GM12875 (cell line): ENCODE results near the gene TWIST2.

Source experiments
- H3K4me3 ChIP-seq: one replicate; pipeline ENCODE4 v1.5.1; 2011; ENCODE audit warnings: low read depth, low read length, control low read depth
- TF ChIP-seq, protein P1 (sequence below): IDR thresholded peaks from 2 replicates; pipeline ENCODE4 v1.5.1; 2011; ENCODE audit warnings: low read depth, mild to moderate bottlenecking, control low read depth, inconsistent platforms, low read length, moderate library complexity, borderline replicate concordance; ENCODE audit not compliant: insufficient read depth

Gene TWIST2

DNA sequence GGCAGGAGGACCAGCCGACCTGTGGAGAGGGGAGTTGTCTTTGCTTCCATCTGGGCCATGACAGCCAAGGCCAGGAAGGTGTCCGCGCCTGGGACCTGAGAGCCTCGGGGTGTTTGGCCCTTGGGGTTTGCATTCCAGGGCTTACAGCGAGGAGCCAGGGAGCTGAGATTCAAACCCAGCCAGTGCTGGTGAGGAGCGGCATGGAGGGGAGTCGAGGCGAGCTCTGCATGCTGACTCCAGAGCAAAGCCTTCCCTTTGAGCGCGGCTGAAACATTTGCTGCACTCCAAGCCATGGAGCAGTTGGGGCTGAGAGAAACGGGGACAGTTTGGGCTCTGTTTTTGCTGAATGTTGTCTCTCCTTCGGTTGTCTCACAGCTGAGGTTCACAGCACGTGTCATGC lies 77.4 kb downstream of the TWIST2 start:
- no peak overlapping the region for H3K4me3 ChIP-seq
- TF ChIP-seq, protein P1, sequence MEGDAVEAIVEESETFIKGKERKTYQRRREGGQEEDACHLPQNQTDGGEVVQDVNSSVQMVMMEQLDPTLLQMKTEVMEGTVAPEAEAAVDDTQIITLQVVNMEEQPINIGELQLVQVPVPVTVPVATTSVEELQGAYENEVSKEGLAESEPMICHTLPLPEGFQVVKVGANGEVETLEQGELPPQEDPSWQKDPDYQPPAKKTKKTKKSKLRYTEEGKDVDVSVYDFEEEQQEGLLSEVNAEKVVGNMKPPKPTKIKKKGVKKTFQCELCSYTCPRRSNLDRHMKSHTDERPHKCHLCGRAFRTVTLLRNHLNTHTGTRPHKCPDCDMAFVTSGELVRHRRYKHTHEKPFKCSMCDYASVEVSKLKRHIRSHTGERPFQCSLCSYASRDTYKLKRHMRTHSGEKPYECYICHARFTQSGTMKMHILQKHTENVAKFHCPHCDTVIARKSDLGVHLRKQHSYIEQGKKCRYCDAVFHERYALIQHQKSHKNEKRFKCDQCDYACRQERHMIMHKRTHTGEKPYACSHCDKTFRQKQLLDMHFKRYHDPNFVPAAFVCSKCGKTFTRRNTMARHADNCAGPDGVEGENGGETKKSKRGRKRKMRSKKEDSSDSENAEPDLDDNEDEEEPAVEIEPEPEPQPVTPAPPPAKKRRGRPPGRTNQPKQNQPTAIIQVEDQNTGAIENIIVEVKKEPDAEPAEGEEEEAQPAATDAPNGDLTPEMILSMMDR, result no peak

DNA sequence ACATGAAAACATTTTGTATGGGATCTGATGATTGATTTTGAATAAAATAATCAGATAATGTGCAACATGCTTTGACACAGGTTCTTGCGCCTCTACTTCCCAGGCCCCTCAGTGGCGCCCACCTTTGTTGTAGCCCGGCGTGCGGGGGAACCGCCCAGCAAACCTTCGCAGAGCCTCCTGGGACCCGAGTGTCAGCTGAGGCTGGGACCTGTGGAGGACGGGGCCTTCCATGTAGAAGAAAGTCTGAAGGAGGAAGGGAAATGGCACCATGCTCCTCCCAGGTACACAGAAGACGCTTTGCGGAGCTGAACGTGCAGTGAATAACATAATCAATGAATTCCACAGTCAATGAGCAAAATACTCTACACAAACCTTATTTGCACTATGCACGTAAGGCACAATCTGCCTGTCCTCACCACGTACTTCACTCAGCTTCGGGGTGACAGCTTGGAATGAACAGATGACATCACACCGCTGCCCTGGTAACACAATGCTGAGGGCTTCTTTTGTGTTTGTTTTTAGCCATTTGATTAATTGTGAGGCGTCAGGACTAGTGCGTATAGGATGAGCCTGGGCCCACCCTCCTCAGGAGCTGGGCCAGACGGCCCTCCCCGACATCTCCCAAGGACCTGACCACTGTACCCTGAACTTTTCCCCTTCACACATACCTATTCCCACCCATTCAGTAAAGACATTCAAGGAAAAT lies 78.1 kb downstream of the TWIST2 start:
- TF ChIP-seq, protein P1, result no peak
- H3K4me3 ChIP-seq, result no peak overlapping the region

DNA sequence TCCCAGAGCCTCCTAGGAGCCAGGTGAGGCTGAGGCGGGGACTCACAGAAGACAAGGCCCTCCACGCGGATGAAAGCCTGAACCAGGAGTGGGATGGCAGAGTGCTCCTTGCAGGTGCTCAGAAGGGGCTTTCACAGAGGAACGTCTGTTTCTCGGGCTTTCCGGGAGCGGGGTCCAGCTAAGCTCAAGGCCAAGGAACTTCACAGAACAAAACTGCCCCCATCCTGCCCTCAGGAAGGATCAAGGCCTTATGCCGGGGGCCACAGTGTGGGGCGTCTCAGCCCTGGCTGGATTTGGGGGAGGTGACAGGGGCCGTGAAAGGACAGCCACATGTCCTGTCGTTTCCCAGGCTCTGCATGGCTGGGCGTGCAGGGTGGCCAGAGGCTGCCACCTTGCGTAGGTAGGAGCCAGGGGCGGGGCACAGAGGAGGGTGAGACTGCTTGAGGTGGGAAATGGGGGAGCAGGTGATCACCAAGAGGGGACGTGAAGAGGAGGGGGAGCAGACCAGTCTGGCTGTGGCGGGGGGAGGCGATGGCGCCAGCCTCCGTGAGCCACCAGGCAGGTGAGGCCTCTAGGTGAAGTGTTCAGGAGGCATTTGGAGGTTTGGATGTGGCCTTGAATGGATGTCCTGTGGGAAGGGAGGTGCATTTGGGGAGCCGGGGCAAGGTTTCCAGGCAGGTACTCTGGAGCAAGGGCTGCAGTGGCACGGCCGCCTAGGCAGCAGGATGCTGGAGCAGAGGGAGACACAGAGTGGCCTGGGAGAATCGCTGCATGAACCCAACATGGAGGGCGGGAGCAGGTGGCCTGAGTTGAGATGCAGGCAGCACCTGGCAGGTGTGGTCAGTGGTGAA lies 79.1 kb downstream of the TWIST2 start:
- TF ChIP-seq, protein P1, result no peak
- no peak overlapping the region for H3K4me3 ChIP-seq

DNA sequence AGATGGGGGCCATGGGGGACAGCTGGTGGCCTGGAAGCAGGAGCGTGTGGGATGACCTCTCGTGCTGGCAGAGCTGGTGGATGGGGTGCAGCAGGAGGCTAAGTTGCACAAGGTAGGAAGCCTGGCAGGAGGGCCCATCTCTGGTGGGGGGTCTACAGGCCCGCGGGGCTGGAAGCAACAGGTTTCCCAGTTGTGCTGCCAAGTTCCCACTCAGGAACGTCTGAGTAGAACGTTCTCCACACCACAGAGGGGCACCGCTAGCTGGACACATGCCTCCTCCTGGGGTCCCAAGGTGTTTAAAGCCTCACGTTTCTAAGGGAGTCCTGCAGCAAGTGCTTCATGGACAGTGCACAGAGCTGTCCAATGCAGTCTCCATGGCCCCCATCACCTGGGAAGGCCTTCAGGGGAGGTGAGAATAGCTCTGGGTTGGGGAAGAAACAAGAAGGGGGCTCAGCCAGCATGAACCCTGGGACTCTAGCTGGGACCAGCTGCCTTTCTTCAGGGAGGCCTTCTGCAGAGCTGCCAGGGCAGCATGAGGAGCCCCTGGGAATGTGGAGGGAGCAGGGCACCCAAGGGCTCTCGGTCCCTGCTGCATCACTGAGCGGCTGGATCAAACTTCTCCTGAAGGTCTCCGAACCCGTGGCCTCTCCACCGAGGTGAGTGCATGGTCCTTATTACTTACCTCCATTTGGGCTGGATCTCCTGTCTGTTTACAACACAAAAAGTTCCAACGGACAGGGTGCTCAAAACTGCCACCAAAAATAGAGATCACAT lies 80.0 kb downstream of the TWIST2 start:
- H3K4me3 ChIP-seq, result no peak overlapping the region
- TF ChIP-seq, protein P1, result no peak

DNA sequence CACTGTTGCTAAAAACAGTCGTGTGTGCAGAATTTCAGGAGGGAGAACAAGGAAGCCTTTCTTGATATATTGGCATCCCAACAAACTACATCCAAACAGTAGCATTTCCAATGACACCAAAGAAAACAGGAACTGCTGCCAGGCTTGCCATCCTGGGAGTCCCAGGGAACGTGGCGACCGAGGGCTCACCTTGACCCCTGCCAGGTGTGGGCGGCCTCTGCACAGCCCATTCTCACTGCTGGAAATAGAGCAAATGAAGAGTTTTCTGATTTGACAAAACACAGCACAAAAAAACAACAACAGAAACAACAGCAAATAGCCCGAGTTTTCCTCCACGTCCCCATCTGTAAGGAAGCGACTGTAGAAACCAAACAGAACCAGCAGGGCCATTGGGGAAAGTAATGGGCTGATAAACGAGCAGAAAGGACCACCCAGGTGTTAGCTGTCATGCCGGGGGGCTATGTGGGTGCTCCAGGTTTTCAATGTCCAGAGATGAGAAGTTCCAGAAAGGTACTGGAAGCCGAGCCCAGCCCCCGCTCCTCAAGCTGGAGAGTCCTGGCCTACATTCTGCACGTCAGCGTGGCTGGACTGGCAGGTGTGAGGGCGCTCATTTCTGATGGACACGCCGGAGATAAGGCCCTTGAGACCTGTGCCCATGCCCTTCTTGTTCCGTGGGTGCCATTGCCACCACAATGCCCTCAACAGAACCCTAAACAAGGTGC lies 80.8 kb downstream of the TWIST2 start:
- TF ChIP-seq, protein P1, result no peak
- H3K4me3 ChIP-seq, result no peak overlapping the region

DNA sequence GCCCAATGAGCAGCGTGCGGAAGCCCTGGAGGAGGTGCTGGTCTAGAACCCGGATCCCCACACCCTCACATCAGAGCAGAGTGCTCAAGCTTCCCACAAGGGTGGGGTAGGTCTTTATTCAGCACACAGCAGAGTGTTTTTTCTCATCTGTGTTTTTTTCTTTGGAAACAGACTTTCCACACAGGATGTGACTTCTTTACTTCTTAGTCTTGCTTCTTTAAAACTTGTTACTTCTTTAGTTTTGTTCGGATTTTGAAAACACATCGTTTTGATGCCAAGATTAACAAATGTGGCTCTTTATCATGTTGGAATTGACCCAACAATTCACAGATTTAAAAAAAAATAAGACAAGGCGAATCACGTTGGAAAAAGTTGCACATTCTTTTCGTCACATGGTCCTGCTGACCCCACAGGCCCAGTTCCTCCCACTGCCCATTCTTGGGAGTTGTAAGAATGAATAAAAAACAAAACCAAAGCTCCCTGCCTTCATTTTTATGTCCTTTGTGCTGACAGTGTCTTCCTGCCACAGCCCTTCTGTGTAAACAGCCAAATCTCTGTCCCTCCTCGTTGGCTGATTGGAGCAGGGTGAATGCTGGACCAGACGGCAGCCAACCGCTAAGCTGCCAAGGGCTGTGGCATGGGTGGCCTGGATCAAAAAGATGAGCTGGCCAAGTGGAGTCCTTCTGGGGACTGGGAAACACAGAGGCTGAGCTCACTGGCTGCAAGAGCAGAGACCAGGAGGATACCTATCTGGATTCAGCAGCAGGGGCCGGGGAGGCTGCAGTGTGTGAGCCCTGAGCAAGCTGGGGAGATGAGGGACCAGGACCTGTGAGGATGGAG lies 81.6 kb downstream of the TWIST2 start:
- TF ChIP-seq, protein P1, result no peak
- no peak overlapping the region for H3K4me3 ChIP-seq
